Ishikawa (cell line): Measurements from ENCODE around the gene EVI5L.
A peak's percentile ranks its signal among the peaks of the same experiment; 100 is the strongest.

Source experiments
- CEBPB ChIP-seq: IDR thresholded peaks from 2 replicates; pipeline ENCODE4 v1.6.1; 2012
- CREB1 ChIP-seq: IDR thresholded peaks from 2 replicates; pipeline ENCODE4 v1.6.1; 2012; ENCODE audit warnings: low read depth
- EGR1 ChIP-seq: IDR thresholded peaks from 2 replicates; pipeline ENCODE4 v1.6.1; 2012
- EP300 ChIP-seq: IDR thresholded peaks from 2 replicates; pipeline ENCODE4 v1.6.1; 2012; ENCODE audit warnings: borderline replicate concordance
- FOXM1 ChIP-seq: IDR thresholded peaks from 2 replicates; pipeline ENCODE4 v1.6.1; 2012; ENCODE audit warnings: low read depth, borderline replicate concordance
- NFIC ChIP-seq: IDR thresholded peaks from 2 replicates; pipeline ENCODE4 v1.6.1; 2012
- RAD21 ChIP-seq: IDR thresholded peaks from 2 replicates; pipeline ENCODE4 v1.6.1; 2012; ENCODE audit warnings: low read depth
- REST ChIP-seq: IDR thresholded peaks from 2 replicates; pipeline ENCODE4 v1.6.1; 2012; ENCODE audit warnings: low read depth, mild to moderate bottlenecking
- TAF1 ChIP-seq: IDR thresholded peaks from 2 replicates; pipeline ENCODE4 v1.6.1; 2012; ENCODE audit warnings: low read depth, mild to moderate bottlenecking
- TCF12 ChIP-seq: IDR thresholded peaks from 2 replicates; pipeline ENCODE4 v1.6.1; 2012; ENCODE audit warnings: low read depth
- TEAD4 ChIP-seq: IDR thresholded peaks from 2 replicates; pipeline ENCODE4 v1.6.1; 2012
- YY1 ChIP-seq: IDR thresholded peaks from 2 replicates; pipeline ENCODE4 v1.6.1; 2012; ENCODE audit warnings: low read depth
- ZBTB7A ChIP-seq: IDR thresholded peaks from 2 replicates; pipeline ENCODE4 v1.6.1; 2012; ENCODE audit warnings: low read depth
- TF ChIP-seq, protein P1 (sequence below): IDR thresholded peaks from 2 replicates; pipeline ENCODE4 v1.6.1; 2012
- TF ChIP-seq, protein P2 (sequence below): IDR thresholded peaks from 2 replicates; pipeline ENCODE4 v1.6.1; 2012

The EVI5L gene

GRCh38 chr19:7787141-7787540 lies 42.9 kb upstream of the EVI5L start:
- TF ChIP-seq CEBPB = no peak
- TF ChIP-seq ZBTB7A = no peak

DNA sequence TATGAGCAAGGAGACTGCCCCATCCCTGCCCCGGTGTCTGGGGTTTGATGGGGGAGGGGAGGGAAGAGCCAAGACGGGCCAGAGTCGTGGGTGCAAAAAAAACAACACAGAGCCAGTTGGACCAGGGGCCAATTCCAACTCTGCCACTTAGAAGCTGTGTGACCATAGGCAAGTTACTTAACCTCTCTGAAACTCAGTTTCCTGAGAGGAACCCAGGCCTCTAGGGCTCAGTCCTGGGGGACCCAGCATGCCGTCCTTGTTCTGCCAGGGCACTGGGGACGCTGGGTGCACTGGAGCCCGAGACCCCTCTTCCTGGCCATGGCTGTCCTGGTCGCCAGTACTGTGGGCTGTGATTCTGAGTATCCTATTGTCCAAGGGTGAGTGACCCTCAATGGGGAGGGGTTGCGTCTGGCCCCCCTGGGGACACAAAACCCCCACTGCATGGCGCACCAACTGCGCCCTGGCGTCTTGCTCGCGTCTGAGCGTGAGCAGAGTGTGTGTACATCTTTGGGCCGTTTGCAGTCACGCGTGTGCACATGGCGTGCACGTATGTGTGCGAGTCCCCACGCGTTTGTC lies 42.3 kb upstream of the EVI5L start:
- TF ChIP-seq REST (no peak), EGR1 (no peak), EP300 (no peak)

DNA sequence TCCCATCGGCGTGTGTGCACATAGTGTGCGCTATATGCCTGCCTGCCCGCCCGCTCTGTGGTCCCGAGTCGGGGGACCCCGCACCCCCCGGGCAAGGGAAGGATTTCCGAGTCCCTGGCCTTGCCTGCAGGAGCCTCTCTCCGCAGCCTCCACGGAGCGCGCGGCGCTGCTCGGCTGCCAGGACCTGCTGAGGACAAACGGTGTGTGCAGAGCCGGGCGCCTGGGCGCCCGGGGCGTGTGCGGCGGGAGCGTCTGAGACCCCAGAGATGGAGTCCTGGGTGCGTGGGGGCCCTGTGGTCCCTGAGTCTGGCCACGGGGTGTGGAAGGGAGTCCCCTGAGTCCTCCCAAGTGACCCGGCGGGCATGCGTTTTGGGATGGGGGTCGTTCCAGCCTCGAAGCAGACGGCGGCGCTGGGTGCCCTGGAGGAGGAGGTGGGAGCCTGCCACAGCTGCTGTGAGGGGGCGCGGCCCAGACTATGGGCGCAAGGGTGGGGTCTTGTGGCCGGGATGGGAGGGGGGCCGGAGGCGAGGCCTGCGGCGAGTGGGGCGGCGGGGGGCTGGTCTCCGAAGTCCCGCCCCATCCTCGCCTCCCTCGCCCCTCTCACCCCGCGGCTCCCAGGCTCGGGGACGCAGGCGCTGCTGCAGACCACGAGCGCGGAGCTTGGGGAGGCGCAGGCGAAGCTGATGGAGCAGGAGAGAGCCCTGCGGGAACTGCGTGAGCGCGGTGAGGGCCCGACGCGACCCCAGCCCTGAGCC lies 41.7 kb upstream of the EVI5L start:
- TF ChIP-seq, protein P1, sequence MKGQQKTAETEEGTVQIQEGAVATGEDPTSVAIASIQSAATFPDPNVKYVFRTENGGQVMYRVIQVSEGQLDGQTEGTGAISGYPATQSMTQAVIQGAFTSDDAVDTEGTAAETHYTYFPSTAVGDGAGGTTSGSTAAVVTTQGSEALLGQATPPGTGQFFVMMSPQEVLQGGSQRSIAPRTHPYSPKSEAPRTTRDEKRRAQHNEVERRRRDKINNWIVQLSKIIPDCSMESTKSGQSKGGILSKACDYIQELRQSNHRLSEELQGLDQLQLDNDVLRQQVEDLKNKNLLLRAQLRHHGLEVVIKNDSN = no peak
- no peak for TF ChIP-seq REST
- TF ChIP-seq EGR1 = no peak
- TF ChIP-seq TAF1 = no peak
- TF ChIP-seq TEAD4 = no peak
- TF ChIP-seq ZBTB7A = no peak
- TF ChIP-seq CREB1 = no peak
- no peak for TF ChIP-seq YY1
- no peak for TF ChIP-seq CEBPB
- no peak for TF ChIP-seq FOXM1
- TF ChIP-seq, protein P2, sequence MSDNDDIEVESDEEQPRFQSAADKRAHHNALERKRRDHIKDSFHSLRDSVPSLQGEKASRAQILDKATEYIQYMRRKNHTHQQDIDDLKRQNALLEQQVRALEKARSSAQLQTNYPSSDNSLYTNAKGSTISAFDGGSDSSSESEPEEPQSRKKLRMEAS = no peak
- TF ChIP-seq TCF12 = no peak
- TF ChIP-seq RAD21 = no peak
- TF ChIP-seq NFIC = no peak
- TF ChIP-seq EP300 = no peak

DNA sequence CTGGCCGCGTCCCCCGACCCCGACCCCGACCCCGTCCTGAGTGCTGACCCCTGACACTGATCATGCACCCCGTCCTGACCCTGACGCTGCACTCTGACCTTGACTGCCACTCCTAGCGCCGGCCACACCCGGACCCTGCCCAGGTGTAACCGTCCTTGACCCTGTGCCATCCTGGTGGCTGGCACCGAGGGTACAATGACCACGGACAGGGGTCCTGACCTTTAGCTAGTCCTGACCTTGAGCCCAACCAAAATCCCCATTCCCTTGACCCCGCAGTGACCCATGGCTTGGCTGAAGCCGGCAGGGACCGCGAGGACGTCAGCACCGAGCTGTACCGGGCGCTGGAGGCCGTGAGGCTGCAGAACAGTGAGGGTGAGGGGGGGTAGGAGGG lies 41.1 kb upstream of the EVI5L start:
- TF ChIP-seq YY1 = no peak
- TF ChIP-seq REST = no peak
- TF ChIP-seq EGR1 = no peak
- no peak for TF ChIP-seq EP300
- TF ChIP-seq NFIC = no peak
- no peak for TF ChIP-seq CREB1
- TF ChIP-seq, protein P1 = no peak
- no peak for TF ChIP-seq ZBTB7A
- no peak for TF ChIP-seq TCF12
- TF ChIP-seq TAF1 = no peak
- no peak for TF ChIP-seq TEAD4
- TF ChIP-seq, protein P2 = no peak
- TF ChIP-seq CEBPB = no peak
- no peak for TF ChIP-seq RAD21

GRCh38 chr19:7789447-7789846 lies 40.6 kb upstream of the EVI5L start:
- TF ChIP-seq, protein P1 = 0 out of 2 replicates have a peak, but pooled peaks have one; percentile 37
- no peak for TF ChIP-seq TEAD4
